ENCODE results near the gene FEN1.
A peak's percentile ranks its signal among the peaks of the same experiment; 100 is the strongest.

FEN1 gene

GRCh38 chr11:61787928-61788491, 4.7 kb upstream of the FEN1 start:
- peaks cover 11% of the 10 kb centered on the region for H3K79me2 ChIP-seq (ENCODE audit: insufficient read depth, low read length)
- no peak overlapping the region for H3K9ac ChIP-seq (ENCODE audit: low read length)
- no peak overlapping the region for H3K4me2 ChIP-seq (ENCODE audit: low read length)
- no peak overlapping the region for H3K27ac ChIP-seq (ENCODE audit: low read depth, low read length, poor library complexity, severe bottlenecking)
- TF ChIP-seq EZH2 (IDR thresholded peaks at IDR 0.05; ENCODE audit: borderline replicate concordance, low read length) (no peak), CTCF (IDR thresholded peaks at IDR 0.05; ENCODE audit: low read length) (peak; percentile 64)
- no peak overlapping the region for H3K4me3 ChIP-seq (ENCODE audit: low read depth, low read length, poor library complexity, severe bottlenecking)
- H3K9me2 ChIP-seq (ENCODE audit: low read depth, low read length), result no peaks in the 10 kb centered on the region
- H3K9me3 ChIP-seq (ENCODE audit: low read length), result no peaks in the 10 kb centered on the region
- peaks cover 9% of the 10 kb centered on the region for H3K4me1 ChIP-seq (ENCODE audit: insufficient read depth, low read length, severe bottlenecking)
- peaks cover 49% of the 10 kb centered on the region for H3K36me3 ChIP-seq (ENCODE audit: insufficient read depth, low read length)
- H3K27me3 ChIP-seq (ENCODE audit: insufficient read depth, low read length), result no peaks in the 10 kb centered on the region
- no peaks in the 10 kb centered on the region for H4K20me1 ChIP-seq (ENCODE audit: insufficient read depth, low read length)
- no peak overlapping the region for H2AFZ ChIP-seq (ENCODE audit: low read length)
- H3F3A ChIP-seq (ENCODE audit: insufficient read depth, low read length), result no peaks in the 10 kb centered on the region

- Histone ChIP-seq H3K36me3 (ENCODE audit: insufficient read depth, low read length) (peaks cover 57% of the 10 kb centered on the region), H3K79me2 (ENCODE audit: insufficient read depth, low read length) (peaks cover 34% of the 10 kb centered on the region), H3K27ac (ENCODE audit: low read depth, low read length, poor library complexity, severe bottlenecking) (peak overlapping the region; percentile 83), H3K9me2 (ENCODE audit: low read depth, low read length) (no peaks in the 10 kb centered on the region), H3K4me3 (ENCODE audit: low read depth, low read length, poor library complexity, severe bottlenecking) (peak overlapping the region; percentile 95), H3K9ac (ENCODE audit: low read length) (peak overlapping the region; percentile 81), H3K4me2 (ENCODE audit: low read length) (peak overlapping the region; percentile 67), H3K9me3 (ENCODE audit: low read length) (no peaks in the 10 kb centered on the region), H2AFZ (ENCODE audit: low read length) (no peak overlapping the region), H3K27me3 (ENCODE audit: insufficient read depth, low read length) (no peaks in the 10 kb centered on the region), H3F3A (ENCODE audit: insufficient read depth, low read length) (peaks cover 1% of the 10 kb centered on the region; the same call in 1 of the 2 replicates), H4K20me1 (ENCODE audit: insufficient read depth, low read length) (no peaks in the 10 kb centered on the region), H3K4me1 (ENCODE audit: insufficient read depth, low read length, severe bottlenecking) (peaks cover 35% of the 10 kb centered on the region)
- TF ChIP-seq EZH2 (IDR thresholded peaks at IDR 0.05; ENCODE audit: borderline replicate concordance, low read length) (no peak), CTCF (IDR thresholded peaks at IDR 0.05; ENCODE audit: low read length) (no peak; the same call in 1 of the 2 replicates)
Observed at GRCh38 chr11:61791737-61792309, 888 bp upstream of the FEN1 start.

GRCh38 chr11:61793083-61793828, 545 bp downstream of the FEN1 start:
- H3K27ac ChIP-seq (ENCODE audit: low read depth, low read length, poor library complexity, severe bottlenecking), result peak overlapping the region; percentile 83

More at GRCh38 chr11:61793083-61793828, 545 bp downstream of the FEN1 start:
- Histone ChIP-seq H2AFZ (ENCODE audit: low read length) (no peak overlapping the region), H3K27me3 (ENCODE audit: insufficient read depth, low read length) (no peaks in the 10 kb centered on the region), H3K4me2 (ENCODE audit: low read length) (peak overlapping the region; percentile 67), H3K4me3 (ENCODE audit: low read depth, low read length, poor library complexity, severe bottlenecking) (peak overlapping the region; percentile 95), H3K36me3 (ENCODE audit: insufficient read depth, low read length) (peaks cover 57% of the 10 kb centered on the region), H3F3A (ENCODE audit: insufficient read depth, low read length) (peaks cover 4% of the 10 kb centered on the region; the same call in 1 of the 2 replicates), H3K9me2 (ENCODE audit: low read depth, low read length) (no peaks in the 10 kb centered on the region), H3K79me2 (ENCODE audit: insufficient read depth, low read length) (peaks cover 46% of the 10 kb centered on the region), H3K4me1 (ENCODE audit: insufficient read depth, low read length, severe bottlenecking) (peaks cover 47% of the 10 kb centered on the region), H4K20me1 (ENCODE audit: insufficient read depth, low read length) (no peaks in the 10 kb centered on the region), H3K9me3 (ENCODE audit: low read length) (no peaks in the 10 kb centered on the region), H3K9ac (ENCODE audit: low read length) (peak overlapping the region; percentile 81)
- TF ChIP-seq EZH2 (IDR thresholded peaks at IDR 0.05; ENCODE audit: borderline replicate concordance, low read length) (no peak), CTCF (IDR thresholded peaks at IDR 0.05; ENCODE audit: low read length) (no peak)

Data from OCI-LY1 (cell line).